VCaP (cell line): ENCODE results near the gene CDK17.
"Not testable (repeated sequence)": the region's sequence is repeated elsewhere in the genome, so short reads cannot be mapped to it uniquely, and the experiment has no call there.

Experiments
- H3K27ac ChIP-seq: fragments of 450-650 bp; 2 replicates; pipeline ENCODE4 v1.5.1; 2017
- CTCF ChIP-seq: fragments of 450-650 bp; conservative IDR thresholded peaks from 2 replicates; pipeline ENCODE4 v1.5.1; 2017; ENCODE audit warnings: mild to moderate bottlenecking, moderate library complexity

The CDK17 gene

DNA sequence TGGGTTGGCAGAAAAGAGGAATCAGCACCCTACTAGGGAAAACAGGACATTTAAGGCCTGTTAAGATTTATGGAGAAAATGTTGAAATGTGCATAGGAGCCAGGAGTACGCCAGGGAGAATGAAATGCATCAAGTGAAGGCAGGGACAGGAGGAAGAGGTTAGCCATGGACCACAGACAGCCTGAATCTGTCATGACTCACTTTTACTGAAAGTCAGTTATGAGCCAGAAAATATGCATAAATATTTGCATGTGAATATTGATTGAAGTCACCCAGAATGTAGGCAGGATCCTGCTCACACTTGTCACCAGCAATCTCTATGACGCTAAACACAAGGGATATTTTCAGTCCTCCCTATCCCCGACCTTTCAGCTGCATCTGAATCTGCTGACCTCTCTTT, 25.1 kb upstream of the CDK17 start:
- TF ChIP-seq CTCF: no peak
- no peak overlapping the region for H3K27ac ChIP-seq

GRCh38 chr12:96424601-96425000, 24.4 kb upstream of the CDK17 start:
- H3K27ac ChIP-seq: no peak overlapping the region
- no peak for TF ChIP-seq CTCF

GRCh38 chr12:96422192-96422591, 22.0 kb upstream of the CDK17 start:
- H3K27ac ChIP-seq: no peak overlapping the region
- TF ChIP-seq CTCF: no peak

DNA sequence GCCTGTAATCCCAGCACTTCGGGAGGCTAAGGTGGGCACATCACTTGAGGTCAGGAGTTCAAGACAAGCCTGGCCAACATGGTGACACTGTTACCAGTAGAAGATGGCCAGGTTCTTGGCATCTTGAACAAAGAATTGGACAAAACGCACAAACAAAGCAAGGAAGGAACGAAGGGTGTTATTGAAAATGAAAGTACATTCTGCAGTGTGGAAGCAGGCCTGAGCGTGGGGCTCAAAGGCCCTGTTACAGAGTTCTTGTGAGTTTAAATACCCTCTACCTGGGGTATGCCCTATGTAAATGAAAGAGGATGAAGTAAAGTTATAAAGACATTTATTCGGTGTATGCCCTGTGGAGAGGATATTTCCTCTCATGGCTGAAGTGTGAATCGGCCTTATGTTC, 20.8 kb upstream of the CDK17 start:
- TF ChIP-seq CTCF: no peak
- H3K27ac ChIP-seq: no peak overlapping the region

- no peak for TF ChIP-seq CTCF
- H3K27ac ChIP-seq: no peak overlapping the region
These were observed 20.1 kb upstream of the CDK17 start for GRCh38 chr12:96420277-96420835.

DNA sequence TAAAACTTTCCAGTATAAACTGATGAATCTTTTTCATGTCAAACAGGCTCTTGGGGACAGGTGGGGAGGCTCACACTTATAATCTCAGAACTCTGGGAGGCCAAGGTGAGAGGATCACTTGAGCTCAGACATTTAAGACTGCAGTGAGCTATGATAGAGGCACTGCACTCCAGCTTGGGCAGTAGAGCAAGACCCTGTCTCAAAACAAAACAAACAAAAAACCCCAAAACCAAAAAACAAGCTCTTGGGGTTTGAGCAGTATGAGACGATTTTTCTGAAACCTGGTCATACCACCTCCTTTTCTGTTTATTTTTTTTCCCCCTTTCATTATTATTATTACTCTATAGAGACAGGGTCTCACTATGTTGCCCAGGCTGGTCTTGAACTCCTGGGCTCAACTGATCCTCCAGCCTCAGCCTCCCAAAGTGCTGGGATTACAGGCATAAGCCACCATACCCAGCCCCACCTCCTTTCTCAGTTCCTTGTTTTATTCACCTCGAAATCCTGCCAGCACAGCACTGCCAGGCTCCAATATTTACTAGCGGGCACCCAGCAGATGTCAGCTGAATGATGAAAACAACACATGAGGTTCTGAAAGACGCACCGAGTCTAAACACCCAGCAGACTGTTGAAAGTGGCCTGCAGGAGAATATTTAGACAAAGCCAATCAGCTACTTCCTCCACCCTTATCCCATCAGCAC, 19.5 kb upstream of the CDK17 start:
- no peak for TF ChIP-seq CTCF
- H3K27ac ChIP-seq: no peak overlapping the region

- not testable (repeated sequence) for H3K27ac ChIP-seq
These were observed 17.4 kb upstream of the CDK17 start for GRCh38 chr12:96417688-96418087.

- peak overlapping the region; percentile 29; the same call in 1 of the 2 replicates for H3K27ac ChIP-seq
- TF ChIP-seq CTCF: no peak
These were observed 16.0 kb upstream of the CDK17 start for GRCh38 chr12:96416033-96416799.
